ENCODE measurements around the gene PDHB.

The PDHB gene

DNA sequence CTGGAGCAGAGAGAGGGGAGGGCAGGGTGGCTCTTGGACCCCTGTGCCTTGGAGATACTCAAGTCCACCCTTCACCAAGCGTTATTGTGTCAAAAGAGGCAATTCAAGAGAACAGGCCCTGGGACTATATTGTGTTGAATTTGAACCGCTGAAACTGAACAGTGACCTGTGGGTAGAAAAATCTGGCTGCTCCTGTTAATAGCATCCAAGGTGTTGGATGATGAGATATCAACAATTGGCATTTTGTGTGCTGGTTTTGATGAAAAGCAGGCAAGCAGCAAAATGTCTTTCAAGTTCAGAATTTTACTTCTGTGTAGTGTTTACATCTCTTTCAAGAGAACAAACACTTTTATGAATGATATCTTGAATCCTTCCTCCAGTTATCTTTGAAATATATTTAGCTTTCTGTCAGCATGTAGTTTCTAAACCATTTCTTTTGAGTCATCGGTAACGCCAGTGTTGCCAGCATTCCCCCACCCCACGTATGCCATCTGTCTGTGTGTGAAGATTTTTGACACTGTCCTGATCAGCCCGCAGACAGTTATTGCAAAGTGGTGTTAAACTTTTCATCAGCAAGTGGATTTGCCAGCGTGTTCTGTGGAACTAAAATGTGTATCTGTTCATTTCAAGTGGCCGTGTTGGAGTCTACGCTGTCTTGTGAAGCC lies 34.8 kb downstream of the PDHB start:
- DNase-seq (ENCODE audit: low read depth), result no peak

DNA sequence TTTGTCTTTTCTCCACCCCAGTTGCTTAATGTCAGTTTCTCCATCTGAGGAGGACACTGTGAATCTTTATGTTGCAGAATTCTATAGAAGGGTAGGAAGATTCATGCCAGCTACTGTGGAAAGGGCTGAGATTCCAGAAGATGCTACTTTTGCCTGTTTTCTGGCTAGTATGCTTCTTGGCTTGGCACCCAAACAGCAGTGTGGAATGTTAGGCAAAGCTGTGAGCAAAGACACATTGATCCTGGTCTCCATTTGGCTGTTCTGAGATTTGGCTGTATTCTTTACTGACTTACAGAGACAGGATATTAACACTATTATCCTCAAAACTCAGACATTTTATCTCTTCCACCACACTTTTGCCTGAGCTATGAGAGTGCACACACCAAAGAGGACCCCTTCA lies 39.3 kb downstream of the PDHB start:
- DNase-seq (ENCODE audit: low read depth), result no peak

DNA sequence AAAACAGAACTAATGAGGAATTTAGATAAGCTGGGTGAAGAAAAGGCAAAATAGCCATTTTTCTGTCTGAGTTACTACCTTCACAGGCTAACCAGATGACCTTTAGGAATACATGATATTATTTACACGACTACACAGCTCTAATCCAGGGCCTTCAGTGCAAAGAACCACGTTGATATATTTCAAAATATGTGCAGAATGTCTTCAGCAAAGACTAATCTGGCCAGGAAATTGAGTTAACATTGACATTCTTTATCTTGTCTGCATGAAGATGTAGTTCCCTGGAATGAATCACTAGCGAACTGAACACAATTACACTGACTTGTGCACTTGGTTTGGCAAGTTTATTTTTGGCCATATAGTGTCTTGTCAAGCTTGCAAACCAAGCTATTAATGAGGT lies 41.5 kb downstream of the PDHB start:
- no peak for DNase-seq (ENCODE audit: low read depth)

DNA sequence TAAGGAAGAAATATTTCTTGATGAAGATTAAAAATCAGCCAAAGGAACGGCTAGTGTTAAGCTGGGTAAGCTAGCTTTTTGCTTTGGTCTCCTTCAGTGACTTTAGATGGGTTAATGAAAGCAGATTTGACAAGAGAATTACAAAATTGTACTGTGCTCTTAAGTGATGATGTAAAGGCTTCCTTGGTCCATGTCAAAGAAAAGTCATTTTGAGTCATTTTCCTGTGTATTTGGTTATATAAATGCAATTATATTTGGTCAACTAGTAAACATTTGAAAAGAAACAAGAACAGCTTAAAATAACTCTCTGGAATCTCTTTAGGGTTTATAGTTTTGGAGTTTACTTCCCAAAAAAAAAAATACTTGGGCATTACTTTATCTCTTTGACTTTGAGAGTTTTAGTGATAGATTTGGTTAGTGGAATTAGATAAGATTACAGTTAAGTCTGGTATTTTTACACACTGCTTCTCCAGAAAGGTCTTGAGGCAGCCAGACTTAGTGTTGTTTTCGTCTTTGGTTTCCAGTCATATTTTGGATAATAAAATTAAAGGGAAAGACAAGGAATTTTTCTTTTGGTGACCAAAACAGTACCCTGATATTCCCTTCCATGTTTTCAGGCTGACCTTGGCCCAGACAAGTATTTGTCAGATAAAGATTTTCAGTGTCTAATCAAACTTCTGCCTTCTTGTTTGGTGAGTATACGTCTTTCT lies 42.3 kb downstream of the PDHB start:
- DNase-seq (ENCODE audit: low read depth), result no peak

DNA sequence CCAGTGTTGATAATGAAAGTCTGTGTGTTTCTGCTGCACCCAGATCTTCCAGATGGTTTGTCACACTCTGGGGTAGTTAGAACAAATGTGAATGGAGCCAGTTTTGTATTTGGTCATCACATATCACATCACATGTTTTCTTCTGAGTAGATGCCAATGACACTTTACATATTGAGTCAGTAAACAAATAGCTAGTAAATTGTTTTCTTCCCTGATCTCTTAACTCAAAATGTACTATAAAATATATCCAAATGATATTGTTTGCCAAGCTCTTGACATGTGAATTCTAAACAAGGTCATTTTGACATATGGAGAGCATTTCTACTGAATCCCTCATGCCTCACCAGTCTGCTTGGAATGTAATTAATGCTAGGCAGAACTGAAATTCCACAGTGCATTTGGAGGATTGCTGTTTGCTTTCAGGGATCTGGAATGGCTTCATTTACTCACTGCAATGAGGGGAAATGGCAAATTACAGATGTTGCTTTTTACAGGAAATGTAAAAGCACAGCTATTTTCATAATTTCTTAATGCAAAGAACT lies 45.0 kb downstream of the PDHB start:
- no peak for DNase-seq (ENCODE audit: low read depth)

DNA sequence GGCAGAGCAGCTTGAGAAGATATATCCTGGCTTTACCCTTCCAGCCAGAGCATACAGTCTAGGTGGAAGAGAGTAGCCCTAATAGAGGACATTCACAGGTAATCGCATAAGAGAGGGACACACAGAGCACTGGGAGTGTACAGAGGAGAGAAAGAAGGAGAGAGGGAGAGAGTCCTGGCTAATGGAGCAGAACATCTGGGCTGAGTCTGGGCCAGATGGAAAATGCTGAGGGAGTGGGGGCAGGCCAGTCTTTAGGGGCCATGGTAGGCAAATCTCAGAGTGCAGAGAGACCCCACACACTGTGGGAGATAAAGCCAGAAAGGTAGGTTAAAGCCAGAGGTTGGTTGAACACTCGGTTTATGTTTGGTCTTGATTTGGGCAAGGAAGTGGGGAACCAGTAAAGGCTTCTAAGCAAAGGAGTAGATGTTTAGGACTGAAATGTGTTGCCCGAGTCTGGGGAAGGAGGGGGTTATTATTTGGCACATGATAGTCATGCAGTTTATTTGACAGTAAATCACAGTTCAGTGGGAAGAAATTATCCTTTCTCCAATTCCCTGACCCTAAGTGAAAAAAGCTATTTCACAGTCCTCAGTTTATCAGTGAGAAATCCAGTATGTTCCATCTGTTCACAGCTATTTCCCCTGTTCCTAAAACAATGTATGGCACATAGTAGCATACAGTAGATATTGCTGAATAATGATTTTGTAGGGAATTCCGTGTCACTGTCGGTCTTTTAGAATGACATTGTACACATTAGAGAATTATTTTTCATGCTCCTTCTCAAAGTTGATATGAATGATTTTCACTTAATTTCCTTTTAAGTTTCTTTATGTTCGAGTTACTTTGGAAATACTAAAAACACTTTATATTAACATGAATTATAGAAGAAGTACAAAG lies 45.7 kb downstream of the PDHB start:
- DNase-seq (ENCODE audit: low read depth), result no peak

DNA sequence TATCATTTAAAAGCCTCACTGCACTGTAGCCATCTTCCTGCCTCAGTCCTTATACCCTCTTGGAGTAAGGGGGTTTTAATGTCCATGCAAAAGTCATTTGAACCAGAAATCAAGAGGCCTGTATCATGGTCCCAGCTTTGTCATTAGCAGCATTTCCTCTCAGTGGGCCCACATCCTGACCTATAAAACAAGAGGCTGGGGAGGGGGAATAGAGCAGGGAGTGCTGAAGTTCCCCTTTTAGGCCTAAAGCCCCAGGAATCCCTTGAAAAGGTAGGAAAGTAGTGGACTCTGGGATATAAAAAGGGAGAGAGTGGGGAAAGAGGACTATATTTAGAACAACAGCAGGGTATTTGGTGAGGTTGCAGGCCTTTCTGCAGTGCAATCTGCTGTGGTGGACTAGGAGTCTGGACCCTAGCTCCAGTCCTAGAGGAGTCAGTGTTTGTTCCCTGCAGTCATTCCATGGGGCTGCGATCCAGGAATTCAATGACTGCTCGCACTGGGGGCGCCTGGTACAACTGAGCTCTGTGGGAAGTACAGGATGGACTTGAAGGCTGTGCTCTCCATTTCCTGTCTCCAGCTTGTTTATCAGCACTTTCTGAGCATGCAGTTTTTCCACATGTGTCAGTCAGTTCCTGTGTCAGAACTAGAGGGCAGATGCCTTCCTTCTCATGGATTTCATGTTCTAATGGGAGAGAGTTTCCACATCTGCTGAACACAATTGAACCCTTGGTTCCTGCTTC lies 46.8 kb downstream of the PDHB start:
- no peak for DNase-seq (ENCODE audit: low read depth)

DNA sequence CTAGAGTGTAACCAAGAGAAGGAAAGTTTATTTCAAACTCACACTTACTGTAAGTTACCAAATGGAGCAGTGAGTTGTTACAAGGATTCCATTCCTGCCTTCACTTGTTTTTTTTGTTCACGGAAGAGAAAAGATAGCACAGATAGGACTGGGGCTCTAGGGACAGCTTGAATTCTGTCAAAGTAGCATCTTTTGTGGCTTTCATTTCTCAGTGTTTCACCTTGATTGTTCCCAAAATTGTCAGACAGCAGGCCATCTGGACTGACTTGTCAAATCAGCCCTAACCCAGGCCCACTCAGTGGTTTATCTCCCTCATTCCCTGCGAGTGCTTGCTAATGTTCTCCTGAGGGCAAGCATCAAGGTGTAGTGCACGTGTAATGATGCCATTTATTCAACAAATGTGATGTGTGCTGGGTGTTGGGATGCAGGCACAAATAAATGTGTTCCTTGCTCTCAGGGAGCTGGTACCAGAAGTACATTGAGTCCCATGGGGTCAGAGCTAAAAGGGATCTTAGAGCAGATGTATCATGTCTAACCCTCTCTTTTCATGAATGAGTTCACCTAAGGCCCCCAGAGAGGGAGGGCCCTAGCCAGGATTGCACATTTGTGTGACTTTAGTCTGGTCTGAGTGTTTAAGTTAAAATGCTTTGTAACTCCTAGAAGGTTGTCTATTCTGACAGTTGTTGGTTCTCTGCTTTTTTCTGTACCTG lies 49.1 kb downstream of the PDHB start:
- DNase-seq (ENCODE audit: low read depth), result no peak

DNA sequence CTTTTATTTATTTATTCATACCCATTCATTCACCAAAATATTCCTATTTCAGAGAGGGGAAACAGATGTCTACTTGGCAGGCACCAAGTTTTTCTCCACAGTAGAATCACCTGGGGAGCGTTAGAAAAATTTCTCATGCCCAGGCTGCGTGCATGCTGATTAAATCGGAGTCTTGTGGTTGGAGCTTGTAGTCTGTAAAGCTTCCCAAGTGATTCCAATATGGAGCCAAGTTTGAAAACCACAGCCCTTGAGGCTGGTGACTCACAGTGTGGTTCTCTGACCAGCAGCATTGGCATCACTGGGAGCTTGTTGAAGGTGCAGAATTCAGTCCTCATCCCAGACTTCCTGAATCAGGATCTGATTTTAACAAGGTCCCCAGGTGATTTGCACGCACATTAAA lies 49.7 kb downstream of the PDHB start:
- no peak for DNase-seq (ENCODE audit: low read depth)

DNA sequence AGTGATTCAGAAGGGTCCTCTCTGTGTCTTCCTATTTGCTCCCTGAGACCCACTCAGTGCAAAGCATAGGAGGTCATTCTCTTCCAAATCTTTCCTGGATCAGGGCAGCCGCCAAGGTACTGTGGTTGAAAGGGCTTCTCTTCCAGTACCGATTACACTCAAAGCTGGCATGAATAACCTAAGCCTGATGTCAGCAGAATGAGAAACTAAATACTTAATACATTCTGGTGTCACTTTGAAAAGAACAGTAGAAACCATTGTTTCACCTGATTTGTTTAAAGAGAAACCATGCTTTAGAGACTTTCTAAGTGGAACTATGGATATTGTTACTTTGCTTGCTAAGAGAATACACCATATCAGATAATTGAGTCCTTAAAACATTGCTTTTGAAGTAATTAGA lies 50.2 kb downstream of the PDHB start:
- DNase-seq (ENCODE audit: low read depth), result no peak

DNA sequence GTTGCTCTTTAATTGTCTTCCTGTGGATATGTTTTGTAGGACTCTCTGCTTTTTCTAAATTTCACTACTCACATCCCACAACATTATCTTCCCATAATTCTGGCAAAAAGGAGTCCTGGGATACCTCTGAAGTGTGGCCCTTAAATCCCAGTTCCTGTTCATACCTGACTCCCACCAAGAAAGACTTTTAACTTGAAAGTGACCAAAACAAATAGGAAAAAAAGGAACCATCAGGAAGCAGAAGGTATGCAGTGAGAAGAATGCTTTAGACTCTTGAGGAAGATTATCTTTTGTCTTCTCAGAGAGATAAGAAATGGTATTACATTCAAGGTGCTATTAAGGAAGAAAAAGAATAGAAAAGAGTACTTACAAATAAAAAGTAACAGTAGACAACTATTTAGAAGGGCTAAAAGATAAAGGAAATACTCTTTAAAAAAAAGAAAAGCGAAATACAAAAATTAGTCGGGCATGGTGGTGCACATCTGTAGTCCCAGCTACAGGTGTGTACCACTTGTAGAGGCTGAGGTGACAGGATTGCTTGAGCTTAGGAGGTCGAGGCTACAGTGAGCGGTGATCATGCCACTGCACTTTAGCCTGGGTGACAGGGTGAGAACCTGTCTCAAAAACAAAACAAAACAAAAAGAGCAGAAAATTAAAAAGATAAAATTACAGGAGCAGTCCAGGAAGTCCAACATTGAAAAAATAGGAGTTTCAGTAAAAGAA lies 54.1 kb downstream of the PDHB start:
- no peak for DNase-seq (ENCODE audit: low read depth)

DNA sequence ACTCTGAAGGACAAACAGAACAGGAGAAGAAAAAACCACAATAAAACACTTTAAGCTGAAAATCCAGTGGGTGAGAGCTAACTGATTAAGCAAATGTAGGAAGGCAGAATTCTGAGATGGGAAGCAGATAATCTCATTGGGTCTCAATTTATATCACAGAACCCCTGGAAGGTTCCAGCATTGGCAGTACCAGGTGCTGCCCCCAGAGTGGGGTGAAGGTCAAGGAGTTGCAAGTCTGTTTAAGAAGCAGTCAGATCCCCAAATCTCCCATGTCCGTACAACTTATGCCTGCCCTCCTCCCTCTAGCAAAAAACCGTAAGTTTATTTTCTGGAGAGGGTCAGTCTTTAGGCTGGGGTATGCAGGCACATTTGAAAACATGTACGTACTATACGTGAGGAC lies 55.9 kb downstream of the PDHB start:
- no peak for DNase-seq (ENCODE audit: low read depth)
